ENCODE results near the gene IFT122. TPM values are rescaled to one million over a fixed set of nuclear protein-coding genes. Genes with fewer than 3 reads are reported as not detected.

The IFT122 gene
- total and polyA plus RNA-seq, 2 of the 4 experiments (the other 2 are of a cell fraction): 16.8 to 28.0 TPM

DNA sequence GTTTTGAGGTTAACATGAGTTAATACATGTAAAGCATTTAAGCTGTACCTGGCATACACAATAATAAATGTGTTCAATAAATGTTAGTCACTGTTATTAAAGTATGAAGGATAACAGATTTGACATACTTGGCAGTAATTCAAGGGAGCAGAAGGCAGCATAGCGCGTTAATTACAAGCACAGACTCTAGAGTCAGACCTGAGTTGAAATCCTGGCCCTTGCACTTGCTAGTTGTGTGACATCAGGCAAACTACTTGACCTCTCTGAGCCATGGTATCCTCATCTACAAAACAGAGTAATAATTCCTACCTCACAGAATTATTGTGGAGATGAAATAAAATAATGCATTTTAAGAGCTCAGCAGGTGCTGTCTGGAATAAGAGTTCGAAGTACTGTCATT lies 5.4 kb downstream of the IFT122 start:
- Histone ChIP-seq H3K14ac (replicated peaks; ENCODE audit: low read depth, low read length) (no peak overlapping the region), H3K4me2 (ENCODE audit: low read depth, low read length) (no peak overlapping the region), H3K23ac (ENCODE audit: low read depth, low read length) (no peak overlapping the region), H3K4me3 (ENCODE audit: insufficient read depth, low read depth, low read length) (no peak overlapping the region), H4K20me1 (ENCODE audit: insufficient read depth, low read length) (no peaks in the 10 kb centered on the region), H4K91ac (ENCODE audit: insufficient read depth, low read depth, low read length) (no peak overlapping the region), H3K9ac (ENCODE audit: low read depth, low read length) (no peak overlapping the region), H2AFZ (replicated peaks; ENCODE audit: low read length, poor library complexity) (no peak overlapping the region), H3K4ac (ENCODE audit: low read depth, low read length) (no peak overlapping the region), H2BK5ac (ENCODE audit: low read depth, low read length, poor library complexity, severe bottlenecking) (no peak overlapping the region), H4K5ac (ENCODE audit: low read depth, low read length) (no peak overlapping the region), H3K4me1 (ENCODE audit: control insufficient read depth, insufficient read depth, low read length) (peaks cover 6% of the 10 kb centered on the region), H2BK120ac (ENCODE audit: low read depth, low read length) (no peak overlapping the region), H3K36me3 (ENCODE audit: control insufficient read depth, insufficient read depth, low read length) (no peaks in the 10 kb centered on the region), H2BK15ac (ENCODE audit: low read depth, low read length) (no peak overlapping the region), H2BK20ac (ENCODE audit: low read depth, low read length) (no peak overlapping the region), H3K79me1 (ENCODE audit: low read depth in 1 of 2, low read length in 2 of 2) (peaks cover 26 to 55% of the 10 kb centered on the region in 2 experiments), H3K27me3 (ENCODE audit: control insufficient read depth, insufficient read depth, low read length) (no peaks in the 10 kb centered on the region), H4K8ac (ENCODE audit: low read depth in 2 of 2, low read length in 2 of 2) (no peak overlapping the region), H3K9me3 (ENCODE audit: control insufficient read depth, insufficient read depth, low read length) (no peaks in the 10 kb centered on the region), H2AK9ac (replicated peaks; ENCODE audit: low read depth, low read length, poor library complexity) (no peak overlapping the region), H3K56ac (ENCODE audit: extremely low read depth, insufficient read depth, low read length) (no peak overlapping the region), H3K18ac (ENCODE audit: low read depth, low read length) (no peak overlapping the region), H3K9me1 (ENCODE audit: insufficient read depth, low read length) (0 out of 2 replicates have a peak, but pooled peaks cover 4% of the 10 kb centered on the region), H3K27ac (ENCODE audit: insufficient read depth, low read length) (no peak overlapping the region), H2AK5ac (ENCODE audit: low read depth, low read length) (no peak overlapping the region)
- ChIA-PET POLR2A (ENCODE audit: unreplicated experiment) (no interaction called here), CTCF (no interaction called here)
- intact Hi-C loops (cut with micrococcal nuclease): no loop called here
- WGBS, 2 experiments (ENCODE audit: extremely low coverage in 2 of 2, insufficient read length in 1 of 2): no CpG with 5 or more reads among the region's 3 CpGs
- dilution Hi-C loops (cut with HindIII; ENCODE audit: low sequenced_read_pairs, unreplicated experiment): no loop called here
- no peak for TF ChIP-seq MAFK (IDR thresholded peaks at IDR 0.05; ENCODE audit: low read depth, low read length)
- no peak for TF ChIP-seq NFE2L2 (IDR thresholded peaks at IDR 0.05; ENCODE audit: low read depth, low read length)
- TF ChIP-seq BHLHE40 (IDR thresholded peaks at IDR 0.05; ENCODE audit: low read depth, low read length): no peak
- TF ChIP-seq, protein P1, sequence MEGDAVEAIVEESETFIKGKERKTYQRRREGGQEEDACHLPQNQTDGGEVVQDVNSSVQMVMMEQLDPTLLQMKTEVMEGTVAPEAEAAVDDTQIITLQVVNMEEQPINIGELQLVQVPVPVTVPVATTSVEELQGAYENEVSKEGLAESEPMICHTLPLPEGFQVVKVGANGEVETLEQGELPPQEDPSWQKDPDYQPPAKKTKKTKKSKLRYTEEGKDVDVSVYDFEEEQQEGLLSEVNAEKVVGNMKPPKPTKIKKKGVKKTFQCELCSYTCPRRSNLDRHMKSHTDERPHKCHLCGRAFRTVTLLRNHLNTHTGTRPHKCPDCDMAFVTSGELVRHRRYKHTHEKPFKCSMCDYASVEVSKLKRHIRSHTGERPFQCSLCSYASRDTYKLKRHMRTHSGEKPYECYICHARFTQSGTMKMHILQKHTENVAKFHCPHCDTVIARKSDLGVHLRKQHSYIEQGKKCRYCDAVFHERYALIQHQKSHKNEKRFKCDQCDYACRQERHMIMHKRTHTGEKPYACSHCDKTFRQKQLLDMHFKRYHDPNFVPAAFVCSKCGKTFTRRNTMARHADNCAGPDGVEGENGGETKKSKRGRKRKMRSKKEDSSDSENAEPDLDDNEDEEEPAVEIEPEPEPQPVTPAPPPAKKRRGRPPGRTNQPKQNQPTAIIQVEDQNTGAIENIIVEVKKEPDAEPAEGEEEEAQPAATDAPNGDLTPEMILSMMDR (conservative IDR thresholded peaks at IDR 0.05; ENCODE audit: low read depth, low read length): no peak
- no peak for TF ChIP-seq SMC3 (IDR thresholded peaks at IDR 0.05; ENCODE audit: low read depth, low read length)
- TF ChIP-seq, protein P2, sequence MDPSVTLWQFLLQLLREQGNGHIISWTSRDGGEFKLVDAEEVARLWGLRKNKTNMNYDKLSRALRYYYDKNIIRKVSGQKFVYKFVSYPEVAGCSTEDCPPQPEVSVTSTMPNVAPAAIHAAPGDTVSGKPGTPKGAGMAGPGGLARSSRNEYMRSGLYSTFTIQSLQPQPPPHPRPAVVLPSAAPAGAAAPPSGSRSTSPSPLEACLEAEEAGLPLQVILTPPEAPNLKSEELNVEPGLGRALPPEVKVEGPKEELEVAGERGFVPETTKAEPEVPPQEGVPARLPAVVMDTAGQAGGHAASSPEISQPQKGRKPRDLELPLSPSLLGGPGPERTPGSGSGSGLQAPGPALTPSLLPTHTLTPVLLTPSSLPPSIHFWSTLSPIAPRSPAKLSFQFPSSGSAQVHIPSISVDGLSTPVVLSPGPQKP (IDR thresholded peaks at IDR 0.05; ENCODE audit: borderline replicate concordance, low read depth, low read length): no peak
- no peak for TF ChIP-seq FOS (IDR thresholded peaks at IDR 0.05; ENCODE audit: low read depth, low read length)
- TF ChIP-seq POLR2A (IDR thresholded peaks at IDR 0.05; ENCODE audit: low read depth, low read length): no peak
- TF ChIP-seq RCOR1 (IDR thresholded peaks at IDR 0.05; ENCODE audit: insufficient replicate concordance, low read length): no peak
- TF ChIP-seq RFX5 (IDR thresholded peaks at IDR 0.05; ENCODE audit: low read depth, low read length): no peak
- no peak for TF ChIP-seq CEBPB (IDR thresholded peaks at IDR 0.05; ENCODE audit: low read depth, low read length)
- TF ChIP-seq RAD21 (IDR thresholded peaks at IDR 0.05; ENCODE audit: low read length): no peak
- no peak for TF ChIP-seq CHD1 (IDR thresholded peaks at IDR 0.05; ENCODE audit: low read depth, low read length)
- no peak for TF ChIP-seq MXI1 (IDR thresholded peaks at IDR 0.05; ENCODE audit: borderline replicate concordance, low read depth, low read length)
- TF ChIP-seq, protein P3, sequence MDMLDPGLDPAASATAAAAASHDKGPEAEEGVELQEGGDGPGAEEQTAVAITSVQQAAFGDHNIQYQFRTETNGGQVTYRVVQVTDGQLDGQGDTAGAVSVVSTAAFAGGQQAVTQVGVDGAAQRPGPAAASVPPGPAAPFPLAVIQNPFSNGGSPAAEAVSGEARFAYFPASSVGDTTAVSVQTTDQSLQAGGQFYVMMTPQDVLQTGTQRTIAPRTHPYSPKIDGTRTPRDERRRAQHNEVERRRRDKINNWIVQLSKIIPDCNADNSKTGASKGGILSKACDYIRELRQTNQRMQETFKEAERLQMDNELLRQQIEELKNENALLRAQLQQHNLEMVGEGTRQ (IDR thresholded peaks at IDR 0.05; ENCODE audit: low read depth, low read length): no peak
- BruUV-seq (replicated peaks): no TSS peak
- ATAC-seq (ENCODE audit: low read depth) (no peak), DNase-seq (no peak)
- in situ Hi-C loops (cut with MboI; ENCODE audit: low sequenced_read_pairs): no loop called here

Data from IMR-90 (cell line).